Calu3 (cell line): Measurements from ENCODE around the gene TP53I13. TPM values are rescaled to one million over a fixed set of nuclear protein-coding genes. Genes with fewer than 3 reads are reported as not detected.

Experiments used
- BruUV-seq: library from RNA; stranded (reverse); fragments of 400-500 nt; replicated peaks from 2 replicates; lab custom pipeline; 2021; lab: Mats Ljungman, UMichigan
- CTCF ChIA-PET: fragments of 300-600 bp; sonication (Branson Sonifier 250); formaldehyde crosslinking; loops from one replicate; lab custom pipeline; 2022; ENCODE audit warnings: antibody characterized with exemption; lab: Charles Lee
- DNase-seq: peaks from one replicate; pipeline ENCODE4 v3.0.0; 2022
- H3K27ac Mint-ChIP-seq: one replicate; pipeline ENCODE4 v1.8.0; 2022; ENCODE audit warnings: mixed read lengths; ENCODE audit not compliant: unreplicated experiment
- H3K27me3 Mint-ChIP-seq: one replicate; pipeline ENCODE4 v1.8.0; 2022; ENCODE audit warnings: mixed read lengths; ENCODE audit not compliant: unreplicated experiment
- H3K36me3 Mint-ChIP-seq: one replicate; pipeline ENCODE4 v1.8.0; 2022; ENCODE audit warnings: mild to moderate bottlenecking, moderate library complexity, mixed read lengths; ENCODE audit not compliant: insufficient read depth, unreplicated experiment
- H3K4me1 Mint-ChIP-seq: one replicate; pipeline ENCODE4 v1.8.0; 2022; ENCODE audit warnings: mild to moderate bottlenecking, low read depth, mixed read lengths; ENCODE audit not compliant: unreplicated experiment
- H3K4me3 Mint-ChIP-seq: one replicate; pipeline ENCODE4 v1.8.0; 2022; ENCODE audit warnings: mild to moderate bottlenecking, low read depth, moderate library complexity, mixed read lengths; ENCODE audit not compliant: unreplicated experiment
- H3K9me3 Mint-ChIP-seq: one replicate; pipeline ENCODE4 v1.8.0; 2022; ENCODE audit warnings: low read depth, mixed read lengths; ENCODE audit not compliant: unreplicated experiment
- CTCF ChIP-seq: fragments of 200-600 bp; IDR thresholded peaks from one replicate; pipeline ENCODE4 v1.8.0; 2022; ENCODE audit warnings: antibody characterized with exemption; ENCODE audit not compliant: unreplicated experiment
- intact Hi-C: fragments of 100-400 bp; cut with micrococcal nuclease; formaldehyde crosslinking; loops from one replicate; pipeline ENCODE4 v1.10.0; 2022; ENCODE audit not compliant: unreplicated experiment
- total RNA-seq: library from RNA; stranded (reverse); gene quantifications from 2 replicates; pipeline ENCODE4 v1.2.3, GENCODE V29; 2022

The TP53I13 gene
- total RNA-seq, 1 experiment from 2014 or later, result 35.1 TPM

- H3K9me3 Mint-ChIP-seq, result no peaks in the 10 kb centered on the region
- TF ChIP-seq CTCF, result no peak
- H3K4me3 Mint-ChIP-seq, result no peak overlapping the region
- H3K27me3 Mint-ChIP-seq, result peaks cover 34% of the 10 kb centered on the region
- peaks cover 8% of the 10 kb centered on the region for H3K4me1 Mint-ChIP-seq
- H3K36me3 Mint-ChIP-seq, result peaks cover 16% of the 10 kb centered on the region
- CTCF ChIA-PET, result no interaction called here
- DNase-seq, result no peak
- intact Hi-C loops, result no loop called here
- H3K27ac Mint-ChIP-seq, result no peak overlapping the region
- BruUV-seq, result no TSS peak
Measured at GRCh38 chr17:29620271-29620670, 51.8 kb downstream of the TP53I13 start.

GRCh38 chr17:29620779-29621500 lies 52.4 kb downstream of the TP53I13 start:
- Mint-ChIP-seq H3K36me3 (peaks cover 9% of the 10 kb centered on the region), H3K4me1 (peaks cover 1% of the 10 kb centered on the region), H3K9me3 (no peaks in the 10 kb centered on the region), H3K4me3 (no peak overlapping the region), H3K27ac (no peak overlapping the region), H3K27me3 (peaks cover 28% of the 10 kb centered on the region)
- no peak for DNase-seq
- intact Hi-C loops, result no loop called here
- no TSS peak for BruUV-seq
- TF ChIP-seq CTCF, result no peak
- CTCF ChIA-PET, result interaction anchor here (0.6 kb wide), 1 partner anchor 271 kb away, joined by 3 read pairs; no protein-coding TSS in a partner anchor

- Mint-ChIP-seq H3K4me3 (peak overlapping the region; percentile 69), H3K36me3 (peaks cover 9% of the 10 kb centered on the region), H3K27me3 (peaks cover 19% of the 10 kb centered on the region), H3K9me3 (no peaks in the 10 kb centered on the region), H3K27ac (no peak overlapping the region), H3K4me1 (no peaks in the 10 kb centered on the region)
- no TSS peak for BruUV-seq
- no peak for TF ChIP-seq CTCF
- intact Hi-C loops, result no loop called here
- CTCF ChIA-PET, result no interaction called here
- no peak for DNase-seq
Measured at GRCh38 chr17:29621751-29622194, 53.3 kb downstream of the TP53I13 start.

Other genes with a start within 250 kb of the TP53I13 start
- 72.7 and 78.1 TPM in 2 replicates for gene TAOK1, start 178.3 kb upstream of the TP53I13 start, total RNA-seq
- gene ABHD15, start 1.7 kb upstream of the TP53I13 start, total RNA-seq, result 12.5 and 12.9 TPM in 2 replicates
- gene GIT1, start 20.9 kb downstream of the TP53I13 start, total RNA-seq, result 46.3 and 47.7 TPM in 2 replicates
- 8.8 TPM in 2 replicates for gene ANKRD13B, start 24.4 kb downstream of the TP53I13 start, total RNA-seq
- 0.47 and 0.49 TPM in 2 replicates for gene CORO6, start 54.2 kb downstream of the TP53I13 start, total RNA-seq